ENCODE measurements around the gene CCNF. TPM values are rescaled to one million over a fixed set of nuclear protein-coding genes. Genes with fewer than 3 reads are reported as not detected.

CCNF gene
- polyA plus RNA-seq, 3 donors, result 12.6 to 15.4 (median 13.2) TPM

DNA sequence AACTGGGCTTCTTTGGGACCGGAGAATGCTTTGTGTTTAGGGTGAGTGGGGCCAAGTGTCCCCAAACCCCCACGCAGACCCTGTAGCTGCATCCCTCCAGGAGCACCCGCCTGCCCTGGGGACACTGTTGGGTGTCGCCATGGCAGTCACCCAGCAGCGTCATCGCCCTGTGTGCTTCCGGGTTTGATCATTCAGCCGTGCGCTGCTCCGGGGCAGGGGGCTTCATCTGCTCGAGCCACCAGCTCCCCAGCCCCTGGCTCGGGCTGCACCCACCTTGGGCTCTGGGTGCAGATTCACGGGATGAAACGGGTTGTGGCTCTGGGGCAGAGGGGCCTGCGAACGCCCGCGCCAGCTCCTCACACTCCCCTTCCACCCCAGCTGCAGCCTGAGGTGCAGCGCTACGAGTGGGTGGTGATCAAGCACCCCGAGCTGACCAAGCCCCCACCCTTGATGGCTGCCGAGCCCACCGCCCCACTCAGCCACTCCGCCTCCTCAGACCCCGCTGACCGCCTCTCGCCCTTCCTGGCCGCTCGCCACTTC is 70.7 kb downstream of the CCNF start:
- DNase-seq, result no peak

DNA sequence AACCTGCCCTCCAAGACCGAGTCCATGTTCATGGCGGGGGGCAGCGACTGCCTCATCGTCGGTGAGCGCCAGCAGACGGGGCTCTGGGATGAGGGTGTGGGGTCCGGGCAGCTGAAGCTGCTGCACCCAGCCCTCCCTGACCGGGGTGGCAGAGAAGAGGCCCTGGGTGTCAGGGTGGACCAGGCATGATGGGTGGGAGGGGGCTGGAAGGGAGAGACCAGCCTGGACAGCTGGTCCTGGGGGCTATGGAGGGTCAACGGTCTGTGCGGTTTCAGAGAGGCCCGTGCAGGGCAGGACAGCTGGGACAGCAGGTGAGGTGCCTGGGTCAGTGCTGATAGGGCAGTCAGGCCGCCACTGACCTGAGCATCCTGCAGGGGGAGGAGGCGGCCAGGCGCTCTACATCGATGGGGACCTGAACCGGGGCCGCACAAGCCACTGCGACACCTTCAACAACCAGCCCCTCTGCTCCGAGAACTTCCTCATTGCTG is 71.2 kb downstream of the CCNF start:
- no peak for DNase-seq

DNA sequence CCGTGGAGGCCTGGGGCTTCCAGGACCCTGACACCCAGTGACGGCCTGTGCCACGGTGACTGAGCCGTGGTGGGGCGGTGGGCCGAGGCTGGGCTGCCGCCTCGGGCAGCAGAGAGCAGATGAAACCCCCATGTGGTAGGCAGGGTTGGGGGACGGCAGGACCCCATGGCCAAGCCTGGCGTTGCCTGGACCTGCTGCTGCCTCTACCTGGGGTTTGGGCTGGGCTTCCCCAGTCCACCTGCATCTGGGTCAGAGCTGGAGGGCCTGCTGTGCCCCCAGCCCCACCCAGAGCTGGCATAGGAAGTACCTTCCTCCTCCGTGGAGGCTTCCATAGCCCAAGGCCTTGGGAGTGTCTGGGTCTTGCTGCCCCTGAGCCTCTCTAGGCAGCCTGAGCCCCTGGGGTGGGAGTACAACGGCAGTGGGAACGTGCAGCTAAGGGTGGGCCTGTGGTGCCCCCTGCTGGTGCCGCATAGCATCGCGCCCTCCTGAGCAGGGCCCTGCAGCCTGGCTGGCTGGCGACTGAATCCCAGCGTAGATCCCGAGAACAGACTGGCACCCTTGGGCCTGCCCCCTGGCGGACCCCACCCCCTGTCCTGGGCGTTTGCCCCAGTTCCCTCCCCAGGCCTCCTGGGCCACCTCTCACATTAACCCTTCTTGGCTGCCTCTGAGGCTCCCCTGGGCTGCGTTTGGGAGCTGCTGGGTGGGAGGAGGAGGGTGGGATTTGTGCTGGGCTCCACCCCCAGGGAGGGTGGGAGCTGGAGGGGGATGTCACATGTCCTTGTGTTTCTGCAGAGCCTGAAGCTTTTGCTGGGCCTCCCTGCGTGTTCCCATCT is 71.9 kb downstream of the CCNF start:
- peak; percentile 87 for DNase-seq

DNA sequence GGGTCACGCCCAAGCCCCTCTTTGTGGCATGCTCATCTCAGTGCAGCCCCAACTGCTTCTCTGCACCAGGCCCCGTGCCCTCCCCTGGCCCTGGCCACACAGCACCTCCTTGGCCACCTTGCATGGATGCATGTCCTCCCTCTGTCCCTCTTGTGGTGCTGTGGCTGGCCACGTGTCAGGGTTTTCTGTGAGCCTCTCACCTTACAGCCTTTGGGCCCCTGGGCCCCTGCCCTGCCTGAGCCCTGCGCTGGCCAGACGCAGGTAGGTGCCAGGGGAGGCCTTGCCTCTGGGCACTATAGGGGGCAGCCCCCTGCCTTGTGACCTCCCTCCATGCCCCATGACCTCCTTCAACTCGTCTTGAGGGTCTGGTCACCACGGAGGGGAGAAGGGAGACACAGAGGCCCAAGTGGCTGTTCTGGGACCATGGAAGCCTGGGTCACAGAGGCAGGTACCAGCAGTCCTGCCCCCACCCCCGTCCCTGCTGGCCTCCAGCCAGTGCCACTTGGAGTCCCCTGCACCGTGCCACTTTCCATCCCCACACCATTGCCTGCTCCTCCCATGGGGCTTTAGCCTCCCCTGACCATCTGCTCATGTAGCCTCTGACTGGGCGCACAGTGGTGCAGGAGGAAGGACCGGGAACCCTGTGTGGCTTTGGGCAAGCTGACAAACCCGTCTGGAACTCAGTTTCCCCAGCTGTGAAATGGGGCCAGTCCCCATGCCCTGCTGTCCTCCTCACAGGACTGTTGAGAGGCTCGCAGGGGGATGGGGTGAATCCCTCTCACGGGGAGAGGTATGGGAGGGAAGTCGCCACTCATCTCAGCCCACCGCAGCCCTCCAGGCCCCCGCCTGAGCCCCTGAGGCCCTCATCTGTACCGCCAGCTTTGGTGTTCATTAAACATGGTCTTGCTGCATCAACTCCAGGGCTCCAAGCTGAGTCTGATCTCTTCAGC is 73.0 kb downstream of the CCNF start:
- DNase-seq, result no peak

DNA sequence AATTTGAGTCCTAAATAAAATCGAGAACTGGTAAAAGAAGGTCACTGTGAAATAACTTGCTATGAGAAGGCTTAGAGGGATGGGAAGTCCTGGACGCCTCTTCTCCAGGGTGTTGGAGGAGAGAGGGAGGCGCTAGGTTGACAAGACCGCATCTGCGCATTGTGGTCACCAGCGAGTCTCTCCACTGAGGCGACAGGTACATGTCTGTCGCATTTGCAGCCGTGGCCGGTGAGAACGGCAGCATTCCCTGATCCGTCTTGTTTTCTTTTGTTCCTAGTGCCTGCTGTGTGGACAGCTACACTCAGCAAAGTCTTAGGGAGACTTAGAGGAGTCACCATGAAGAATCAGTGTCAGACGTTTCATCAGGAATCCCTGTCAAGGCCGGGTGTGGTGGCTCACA is 76.4 kb downstream of the CCNF start:
- DNase-seq, result no peak

DNA sequence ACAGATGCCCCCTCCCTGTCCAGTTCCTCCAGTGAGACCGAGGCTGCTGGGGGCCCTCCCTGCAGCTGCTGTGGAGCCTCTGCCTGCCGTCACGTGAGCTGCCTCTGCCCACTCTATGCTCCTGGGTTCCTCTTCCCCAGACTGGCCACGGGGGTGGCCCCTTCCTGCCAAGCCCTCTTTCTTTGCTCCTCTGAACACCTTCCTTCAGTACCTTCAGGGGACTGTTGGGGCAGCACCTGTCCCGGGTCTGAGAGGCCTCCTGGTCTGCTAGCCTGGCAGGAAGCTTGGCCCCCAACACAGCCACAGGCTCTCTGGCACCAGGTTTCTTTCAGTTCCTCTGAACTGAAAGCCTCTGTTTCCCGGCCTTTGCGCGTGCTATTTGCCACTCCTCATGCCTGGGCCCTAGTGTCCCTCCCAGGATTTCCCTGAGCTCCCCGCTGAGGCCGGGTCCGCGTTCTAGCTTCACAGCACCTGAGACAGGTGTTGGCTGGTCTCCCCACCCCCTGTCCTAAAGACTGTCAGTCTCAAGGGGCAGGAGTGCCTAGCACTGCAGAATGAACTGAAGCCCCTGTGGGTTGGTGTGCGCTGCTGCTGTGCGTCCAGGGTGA is 77.9 kb downstream of the CCNF start:
- no peak for DNase-seq

DNA sequence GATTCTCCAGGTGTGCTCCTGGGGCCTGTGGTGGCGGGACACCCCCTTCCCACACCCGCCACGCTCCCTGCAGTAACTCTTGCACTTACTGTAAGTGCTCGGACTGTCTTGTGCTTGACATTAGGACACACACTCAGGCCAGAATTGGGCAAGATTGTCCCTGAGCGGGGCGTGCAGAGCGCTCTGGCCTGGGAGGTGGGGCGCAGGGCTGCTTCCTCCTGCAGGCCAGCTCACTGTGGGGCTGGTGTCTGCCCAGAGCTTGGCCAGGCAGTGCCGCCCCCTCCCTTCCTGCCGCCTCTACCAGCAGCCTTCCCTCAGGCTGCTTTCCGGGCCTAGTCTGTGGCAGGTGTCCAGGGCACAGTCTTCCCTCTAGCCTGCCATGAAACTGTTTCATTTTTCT is 78.4 kb downstream of the CCNF start:
- DNase-seq, result no peak

Other genes starting within 250 kb of the CCNF start
- gene CASKIN1, start 232.8 kb upstream of the CCNF start, polyA plus RNA-seq (ENCODE audit: insufficient read length in 3 of 3), result 1 to 10 TPM; 1.8 to 2.6 (median 1.9) TPM
- 10 to 100 TPM; 48.8 to 57.6 (median 55.2) TPM for gene MLST8, start 224.0 kb upstream of the CCNF start, polyA plus RNA-seq (ENCODE audit: insufficient read length in 3 of 3)
- 10 to 100 TPM in 1 of 3 donors, 1 to 10 TPM in 2; 6.6 to 11.8 (median 9.4) TPM for gene BRICD5, start 218.6 kb upstream of the CCNF start, polyA plus RNA-seq (ENCODE audit: insufficient read length in 3 of 3)
- gene PGP, start 214.6 kb upstream of the CCNF start, polyA plus RNA-seq (ENCODE audit: insufficient read length in 3 of 3), result 10 to 100 TPM; 15.1 to 18.8 (median 17.8) TPM
- gene E4F1, start 205.9 kb upstream of the CCNF start, polyA plus RNA-seq (ENCODE audit: insufficient read length in 3 of 3), result 10 to 100 TPM; 19.8 to 26.3 (median 23.3) TPM
- gene DNASE1L2, start 193.0 kb upstream of the CCNF start, polyA plus RNA-seq (ENCODE audit: insufficient read length in 3 of 3), result 1 to 10 TPM in 2 of 3 donors, under 1 TPM in 1; 0.84 to 1.7 (median 1.6) TPM
- gene ECI1, start 177.9 kb upstream of the CCNF start, polyA plus RNA-seq (ENCODE audit: insufficient read length in 3 of 3), result 10 to 100 TPM; 76.6 to 90.9 (median 81.6) TPM
- 100 to 1,000 TPM; 207 to 240 (median 216) TPM for gene RNPS1, start 161.3 kb upstream of the CCNF start, polyA plus RNA-seq (ENCODE audit: insufficient read length in 3 of 3)
- gene ABCA3, start 88.7 kb upstream of the CCNF start, polyA plus RNA-seq (ENCODE audit: insufficient read length in 3 of 3), result 1 to 10 TPM; 6.6 to 7.8 (median 7.5) TPM
- 10 to 100 TPM; 11.3 to 14.2 (median 13.7) TPM for gene TEDC2, start 30.7 kb downstream of the CCNF start, polyA plus RNA-seq (ENCODE audit: insufficient read length in 3 of 3)
- gene NTN3, start 41.9 kb downstream of the CCNF start, polyA plus RNA-seq (ENCODE audit: insufficient read length in 3 of 3), result 1 to 10 TPM; 2.4 to 4.3 (median 3.8) TPM
- gene TBC1D24, start 45.7 kb downstream of the CCNF start, polyA plus RNA-seq (ENCODE audit: insufficient read length in 3 of 3), result 10 to 100 TPM; 16.1 to 25.1 (median 24.0) TPM
- gene ATP6V0C, start 84.5 kb downstream of the CCNF start, polyA plus RNA-seq (ENCODE audit: insufficient read length in 3 of 3), result 100 to 1,000 TPM; 238 to 294 (median 248) TPM
- 10 to 100 TPM; 33.7 to 47.0 (median 38.5) TPM for gene AMDHD2, start 90.9 kb downstream of the CCNF start, polyA plus RNA-seq (ENCODE audit: insufficient read length in 3 of 3)
- gene CEMP1, start 102.0 kb downstream of the CCNF start, polyA plus RNA-seq (ENCODE audit: insufficient read length in 3 of 3), result 1 to 10 TPM; 2.8 to 8.6 (median 8.0) TPM
- gene PDPK1, start 108.6 kb downstream of the CCNF start, polyA plus RNA-seq (ENCODE audit: insufficient read length in 3 of 3), result 10 to 100 TPM; 49.4 to 51.4 (median 50.1) TPM

Data from renal pelvis (tissue), 4 donors.